Osteoblast (primary cell): Measurements from ENCODE around the gene NFS1. TPM values are rescaled to one million over a fixed set of nuclear protein-coding genes. Genes with fewer than 3 reads are reported as not detected.
A peak's percentile ranks its signal among the peaks of the same experiment; 100 is the strongest.

Experiments used
- DNase-seq: peaks from one replicate; pipeline ENCODE4 v3.0.0; 2011; ENCODE audit warnings: low spot score, mixed read lengths; ENCODE audit not compliant: insufficient read length; ENCODE audit errors: missing footprints
- H2AFZ ChIP-seq: 2 replicates; pipeline ENCODE4 v1.6.0; 2011; ENCODE audit warnings: mild to moderate bottlenecking, low read length
- H3K27ac ChIP-seq: 2 replicates; pipeline ENCODE4 v1.5.1; 2011; ENCODE audit warnings: mild to moderate bottlenecking, low read depth, low read length, moderate library complexity
- H3K27me3 ChIP-seq: 2 replicates; pipeline ENCODE4 v1.6.0; 2012; ENCODE audit warnings: mild to moderate bottlenecking, control low read depth, inconsistent platforms, low read length, moderate library complexity; ENCODE audit not compliant: insufficient read depth
- H3K36me3 ChIP-seq: 2 replicates; pipeline ENCODE4 v1.5.1; 2011; ENCODE audit warnings: mild to moderate bottlenecking, low read length, control low read depth, moderate library complexity; ENCODE audit not compliant: insufficient read depth
- H3K4me1 ChIP-seq: 2 replicates; pipeline ENCODE4 v1.5.1; 2011; ENCODE audit warnings: mild to moderate bottlenecking, low read length, control low read depth, moderate library complexity; ENCODE audit not compliant: insufficient read depth
- H3K4me2 ChIP-seq: 2 replicates; pipeline ENCODE4 v1.6.0; 2011; ENCODE audit warnings: mild to moderate bottlenecking, low read length; ENCODE audit not compliant: insufficient read depth
- H3K4me3 ChIP-seq: fragments of 200-600 bp; sonication (generic); 3 replicates; pipeline ENCODE4 v1.5.1; 2012; ENCODE audit warnings: mild to moderate bottlenecking, low read length, inconsistent platforms; ENCODE audit not compliant: insufficient read depth
- H3K79me2 ChIP-seq: 2 replicates; pipeline ENCODE4 v1.6.0; 2012; ENCODE audit warnings: mild to moderate bottlenecking, low read length, control low read depth, inconsistent platforms; ENCODE audit not compliant: insufficient read depth
- H3K9me3 ChIP-seq: 2 replicates; pipeline ENCODE4 v1.5.1; 2011; ENCODE audit warnings: low read depth, low read length, control low read depth
- H4K20me1 ChIP-seq: 2 replicates; pipeline ENCODE4 v1.6.0; 2012; ENCODE audit warnings: mild to moderate bottlenecking, low read length, control low read depth; ENCODE audit not compliant: insufficient read depth
- CTCF ChIP-seq: IDR thresholded peaks from 2 replicates; pipeline ENCODE4 v1.5.1; 2011; ENCODE audit warnings: mild to moderate bottlenecking, low read depth, low read length, moderate library complexity; ENCODE audit errors: extremely low read depth
- total RNA-seq: library from RNA; depleted of rRNA; stranded (reverse); fragments of >200 nt; gene quantifications from 2 replicates; pipeline ENCODE4 v1.2.3, GENCODE V29; 2012

Gene NFS1
- total RNA-seq, 1 donor: 21.7 TPM

GRCh38 chr20:35662551-35662950, 36.6 kb downstream of the NFS1 start:
- H3K9me3 ChIP-seq: no peaks in the 10 kb centered on the region
- peaks cover 74% of the 10 kb centered on the region for H3K79me2 ChIP-seq
- peak overlapping the region; percentile 99 for H3K4me3 ChIP-seq
- no peaks in the 10 kb centered on the region for H3K36me3 ChIP-seq
- peaks cover 65% of the 10 kb centered on the region for H4K20me1 ChIP-seq
- peaks cover 28% of the 10 kb centered on the region for H3K4me1 ChIP-seq
- no peak for TF ChIP-seq CTCF
- peak overlapping the region; percentile 100 for H3K4me2 ChIP-seq
- DNase-seq: no peak
- H2AFZ ChIP-seq: no peak overlapping the region
- no peaks in the 10 kb centered on the region for H3K27me3 ChIP-seq
- no peak overlapping the region for H3K27ac ChIP-seq

GRCh38 chr20:35661908-35662307, 37.2 kb downstream of the NFS1 start:
- DNase-seq: peak; percentile 37
- peak overlapping the region; percentile 52 for H3K27ac ChIP-seq
- TF ChIP-seq CTCF: no peak
- H3K4me3 ChIP-seq: peak overlapping the region; percentile 99
- peak overlapping the region; percentile 100 for H3K4me2 ChIP-seq
- no peak overlapping the region for H2AFZ ChIP-seq
- H3K4me1 ChIP-seq: peaks cover 28% of the 10 kb centered on the region
- H3K36me3 ChIP-seq: no peaks in the 10 kb centered on the region
- H3K9me3 ChIP-seq: no peaks in the 10 kb centered on the region
- H4K20me1 ChIP-seq: peaks cover 71% of the 10 kb centered on the region
- peaks cover 81% of the 10 kb centered on the region for H3K79me2 ChIP-seq
- no peaks in the 10 kb centered on the region for H3K27me3 ChIP-seq

GRCh38 chr20:35661053-35661452, 38.1 kb downstream of the NFS1 start:
- H3K4me3 ChIP-seq: no peak overlapping the region
- peaks cover 78% of the 10 kb centered on the region for H4K20me1 ChIP-seq
- H3K9me3 ChIP-seq: no peaks in the 10 kb centered on the region
- no peak overlapping the region for H2AFZ ChIP-seq
- TF ChIP-seq CTCF: no peak
- H3K79me2 ChIP-seq: peaks cover 89% of the 10 kb centered on the region
- no peaks in the 10 kb centered on the region for H3K27me3 ChIP-seq
- peak overlapping the region; percentile 100 for H3K4me2 ChIP-seq
- DNase-seq: no peak
- peak overlapping the region; percentile 52 for H3K27ac ChIP-seq
- no peaks in the 10 kb centered on the region for H3K36me3 ChIP-seq
- peaks cover 28% of the 10 kb centered on the region for H3K4me1 ChIP-seq

- no peak overlapping the region for H3K4me3 ChIP-seq
- H2AFZ ChIP-seq: no peak overlapping the region
- peaks cover 81% of the 10 kb centered on the region for H4K20me1 ChIP-seq
- DNase-seq: no peak
- H3K9me3 ChIP-seq: no peaks in the 10 kb centered on the region
- H3K36me3 ChIP-seq: peaks cover under 1% of the 10 kb centered on the region
- TF ChIP-seq CTCF: no peak
- H3K27ac ChIP-seq: peak overlapping the region; percentile 1
- no peaks in the 10 kb centered on the region for H3K27me3 ChIP-seq
- H3K4me2 ChIP-seq: peak overlapping the region; percentile 100
- peaks cover 28% of the 10 kb centered on the region for H3K4me1 ChIP-seq
- peaks cover 96% of the 10 kb centered on the region for H3K79me2 ChIP-seq
These were observed 38.8 kb downstream of the NFS1 start for GRCh38 chr20:35660122-35660937.
